Stimulated activated CD4-positive, alpha-beta T cell treated with anti-CD3 and anti-CD28 coated beads, Interleukin-1b, Interleukin-23, amount 100 ng/mL, for 1 hour (primary cell): ENCODE results near the gene SLC35B2.

Source experiments
- DNase-seq, 2 donors: peaks; one replicate each; pipeline ENCODE4 v3.0.0-alpha.2; 2020; ENCODE audit warnings: low read depth in 2 of 2

The SLC35B2 gene

DNA sequence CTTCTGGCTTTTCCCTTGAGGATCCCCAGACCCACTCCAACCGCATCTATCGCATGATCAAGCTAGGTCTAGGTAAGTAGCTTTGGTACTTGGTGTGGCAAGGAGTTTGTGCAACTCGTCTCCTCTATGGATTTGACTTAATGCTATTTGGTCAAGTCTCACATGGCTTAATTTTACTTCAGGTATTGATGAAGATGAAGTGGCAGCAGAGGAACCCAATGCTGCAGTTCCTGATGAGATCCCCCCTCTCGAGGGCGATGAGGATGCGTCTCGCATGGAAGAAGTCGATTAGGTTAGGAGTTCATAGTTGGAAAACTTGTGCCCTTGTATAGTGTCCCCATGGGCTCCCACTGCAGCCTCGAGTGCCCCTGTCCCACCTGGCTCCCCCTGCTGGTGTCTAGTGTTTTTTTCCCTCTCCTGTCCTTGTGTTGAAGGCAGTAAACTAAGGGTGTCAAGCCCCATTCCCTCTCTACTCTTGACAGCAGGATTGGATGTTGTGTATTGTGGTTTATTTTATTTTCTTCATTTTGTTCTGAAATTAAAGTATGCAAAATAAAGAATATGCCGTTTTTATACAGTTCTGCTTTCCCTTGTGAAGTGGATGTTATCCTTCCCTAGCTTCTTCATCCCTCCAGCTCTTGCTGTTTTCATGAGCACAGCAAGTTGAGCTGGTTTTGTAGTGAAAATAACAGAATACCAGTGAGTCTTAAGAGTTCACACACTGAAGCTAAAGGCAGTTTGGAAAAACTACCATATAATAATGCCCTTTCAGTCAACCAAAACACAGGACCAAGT, 3.8 kb downstream of the SLC35B2 start:
- DNase-seq = no peak

DNA sequence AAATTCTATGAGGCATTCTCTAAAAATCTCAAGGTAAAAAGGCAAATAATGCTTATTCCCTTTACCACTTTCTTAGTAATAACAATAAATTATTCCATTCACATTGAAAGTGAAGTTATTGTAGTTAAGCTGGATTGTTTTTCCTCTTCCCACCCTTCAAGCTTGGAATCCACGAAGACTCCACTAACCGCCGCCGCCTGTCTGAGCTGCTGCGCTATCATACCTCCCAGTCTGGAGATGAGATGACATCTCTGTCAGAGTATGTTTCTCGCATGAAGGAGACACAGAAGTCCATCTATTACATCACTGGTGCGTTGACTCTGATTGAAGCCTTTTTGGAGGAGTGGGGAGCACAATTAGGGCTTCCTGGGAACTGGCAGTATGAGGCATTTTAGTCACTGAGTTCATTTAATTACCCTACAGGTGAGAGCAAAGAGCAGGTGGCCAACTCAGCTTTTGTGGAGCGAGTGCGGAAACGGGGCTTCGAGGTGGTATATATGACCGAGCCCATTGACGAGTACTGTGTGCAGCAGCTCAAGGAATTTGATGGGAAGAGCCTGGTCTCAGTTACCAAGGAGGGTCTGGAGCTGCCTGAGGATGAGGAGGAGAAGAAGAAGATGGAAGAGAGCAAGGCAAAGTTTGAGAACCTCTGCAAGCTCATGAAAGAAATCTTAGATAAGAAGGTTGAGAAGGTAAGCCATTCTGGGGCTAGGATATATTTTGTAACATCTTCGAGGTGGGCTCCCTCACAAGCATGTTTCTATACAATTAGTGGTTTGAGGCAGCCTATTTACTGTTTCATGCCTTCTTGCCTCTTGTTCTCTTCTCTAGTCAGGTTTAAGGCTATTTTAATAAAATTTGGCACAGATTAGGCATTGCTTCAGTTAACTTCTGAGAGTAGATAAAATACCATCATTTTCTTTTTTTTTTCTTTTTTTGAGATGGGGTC, 5.5 kb downstream of the SLC35B2 start:
- no peak for DNase-seq

DNA sequence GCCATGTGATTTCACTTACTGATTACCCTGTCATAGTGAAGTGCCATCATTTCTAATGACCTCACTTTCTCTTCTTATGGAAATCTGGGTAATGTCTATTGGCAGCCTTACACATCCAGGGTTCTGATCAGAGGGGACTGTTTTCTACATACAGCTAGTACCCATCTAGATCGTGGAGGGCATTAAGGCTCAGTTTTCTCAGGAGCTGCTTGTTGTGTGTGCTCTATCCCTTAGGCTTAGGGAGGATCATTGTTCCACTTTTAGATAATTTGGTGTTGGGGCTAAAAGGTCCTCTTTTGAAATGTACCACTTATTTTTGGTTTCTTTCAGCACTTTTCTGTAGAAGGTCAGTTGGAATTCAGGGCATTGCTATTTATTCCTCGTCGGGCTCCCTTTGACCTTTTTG, 6.6 kb downstream of the SLC35B2 start:
- no peak for DNase-seq

DNA sequence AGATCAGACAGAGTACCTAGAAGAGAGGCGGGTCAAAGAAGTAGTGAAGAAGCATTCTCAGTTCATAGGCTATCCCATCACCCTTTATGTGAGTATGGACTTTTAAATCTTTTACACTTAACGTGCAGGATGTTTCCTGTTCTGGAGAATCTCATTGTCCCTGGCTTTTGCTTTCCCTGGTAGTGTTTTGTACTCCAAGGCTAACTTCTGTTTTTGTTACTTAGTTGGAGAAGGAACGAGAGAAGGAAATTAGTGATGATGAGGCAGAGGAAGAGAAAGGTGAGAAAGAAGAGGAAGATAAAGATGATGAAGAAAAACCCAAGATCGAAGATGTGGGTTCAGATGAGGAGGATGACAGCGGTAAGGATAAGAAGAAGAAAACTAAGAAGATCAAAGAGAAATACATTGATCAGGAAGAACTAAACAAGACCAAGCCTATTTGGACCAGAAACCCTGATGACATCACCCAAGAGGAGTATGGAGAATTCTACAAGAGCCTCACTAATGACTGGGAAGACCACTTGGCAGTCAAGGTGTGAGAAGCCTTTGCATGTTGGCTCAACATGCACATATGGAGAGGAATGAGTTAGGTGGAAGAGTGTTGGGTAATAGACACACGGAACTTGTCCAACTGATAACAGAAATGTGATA, 7.1 kb downstream of the SLC35B2 start:
- DNase-seq = no peak

DNA sequence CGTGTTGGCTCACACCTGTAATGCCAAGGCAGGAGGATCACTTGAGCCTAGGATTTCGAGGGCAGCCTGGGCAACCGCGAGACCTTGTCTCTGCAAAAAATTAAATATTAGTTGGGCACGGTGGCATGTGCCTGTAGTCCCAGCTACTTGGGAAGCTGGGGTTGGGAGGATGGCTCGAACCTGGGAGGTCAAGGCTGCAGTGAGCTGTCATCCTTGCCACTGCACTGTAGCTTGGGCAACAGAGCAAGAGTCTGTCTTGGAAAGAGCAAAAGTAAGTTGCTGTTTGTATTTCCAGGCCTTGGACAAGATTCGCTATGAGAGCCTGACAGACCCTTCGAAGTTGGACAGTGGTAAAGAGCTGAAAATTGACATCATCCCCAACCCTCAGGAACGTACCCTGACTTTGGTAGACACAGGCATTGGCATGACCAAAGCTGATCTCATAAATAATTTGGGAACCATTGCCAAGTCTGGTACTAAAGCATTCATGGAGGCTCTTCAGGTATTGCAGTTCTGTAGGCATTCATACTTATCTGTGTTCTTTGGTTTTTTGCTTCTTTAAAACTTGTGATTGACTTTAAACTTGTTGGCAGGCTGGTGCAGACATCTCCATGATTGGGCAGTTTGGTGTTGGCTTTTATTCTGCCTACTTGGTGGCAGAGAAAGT, 8.1 kb downstream of the SLC35B2 start:
- no peak for DNase-seq

GRCh38 chr6:44248579-44248978, 8.7 kb downstream of the SLC35B2 start:
- no peak for DNase-seq

DNA sequence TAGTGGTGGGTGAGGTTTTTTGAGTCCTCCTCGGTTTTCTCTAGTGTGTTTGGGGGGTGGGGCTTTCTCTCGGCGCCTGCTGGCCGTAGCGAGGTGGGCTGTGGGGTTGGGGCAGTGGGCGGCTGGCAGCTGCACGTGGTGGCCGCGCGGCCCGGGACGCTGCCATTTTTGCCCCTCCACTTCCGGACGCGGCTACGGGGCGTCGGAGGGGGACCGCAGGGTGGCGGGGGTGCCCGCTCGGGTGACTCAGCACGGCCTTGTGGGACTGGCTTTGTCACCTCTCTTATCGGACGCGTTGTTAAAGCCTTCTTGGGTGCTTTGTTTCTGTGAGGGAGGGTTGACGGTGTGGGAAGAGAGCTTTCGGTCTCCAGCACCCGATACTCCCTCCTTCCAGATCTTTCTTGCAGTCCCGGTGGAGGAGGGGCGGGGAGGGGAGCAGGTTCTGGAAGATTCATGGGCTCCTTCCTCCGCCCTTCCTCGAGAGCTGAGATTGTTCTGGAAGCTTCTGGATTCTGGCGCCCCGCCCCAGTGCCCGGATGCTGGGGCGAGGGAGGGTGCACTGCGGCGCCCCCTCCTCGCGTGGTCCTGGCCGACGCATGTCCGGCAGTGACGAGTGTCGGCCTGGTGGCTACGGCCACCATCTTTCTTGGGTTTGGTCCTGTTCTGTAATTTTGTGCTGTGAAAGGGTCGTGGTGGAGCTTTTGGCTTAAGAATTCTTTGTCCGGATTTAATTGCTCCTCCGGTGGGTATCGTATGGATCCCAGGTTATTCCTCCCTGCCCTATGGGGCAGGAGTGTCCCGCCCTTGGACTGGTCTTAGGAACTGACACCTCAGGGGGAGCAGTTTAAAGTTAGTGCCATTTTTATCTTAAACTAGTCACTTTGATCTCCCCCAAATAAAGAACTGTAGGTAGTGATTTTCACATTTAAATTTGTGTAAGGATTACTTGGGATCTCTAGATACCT, 9.7 kb downstream of the SLC35B2 start:
- DNase-seq = peak; percentile 79 to 80

DNA sequence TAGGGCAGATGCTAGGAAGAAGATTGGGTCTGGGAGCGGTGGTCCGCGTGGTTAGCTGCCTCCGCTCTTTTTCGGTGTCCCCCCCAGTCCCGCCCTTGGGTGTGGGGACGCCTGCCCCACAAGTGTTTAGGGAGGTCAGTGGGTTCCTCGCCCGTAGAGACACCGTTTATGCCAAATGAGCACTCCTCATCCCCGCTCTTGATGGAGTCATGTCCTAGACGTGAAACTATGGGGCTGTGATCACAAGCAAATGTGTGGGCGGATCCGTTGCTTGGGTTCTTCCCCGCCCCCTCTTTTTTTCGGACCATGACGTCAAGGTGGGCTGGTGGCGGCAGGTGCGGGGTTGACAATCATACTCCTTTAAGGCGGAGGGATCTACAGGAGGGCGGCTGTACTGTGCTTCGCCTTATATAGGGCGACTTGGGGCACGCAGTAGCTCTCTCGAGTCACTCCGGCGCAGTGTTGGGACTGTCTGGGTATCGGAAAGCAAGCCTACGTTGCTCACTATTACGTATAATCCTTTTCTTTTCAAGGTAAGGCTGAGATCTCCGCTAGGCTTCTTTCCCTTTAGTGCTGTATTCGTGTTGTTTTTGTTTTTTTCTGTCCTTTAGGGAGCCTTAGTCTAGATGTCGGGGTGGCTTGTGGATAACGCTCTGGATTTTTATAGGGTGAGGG, 10.5 kb downstream of the SLC35B2 start, which contains the start of gene HSP90AB1:
Gene HSP90AB1 (plus strand): TSS at position 439 of the 675 bp plus-strand sequence. CDS start 1,529 bp downstream, outside the sequence.
- peak; percentile 87 to 96 for DNase-seq

GRCh38 chr6:44245912-44246662, 11.2 kb downstream of the SLC35B2 start:
- peak; percentile 56 to 83 for DNase-seq

DNA sequence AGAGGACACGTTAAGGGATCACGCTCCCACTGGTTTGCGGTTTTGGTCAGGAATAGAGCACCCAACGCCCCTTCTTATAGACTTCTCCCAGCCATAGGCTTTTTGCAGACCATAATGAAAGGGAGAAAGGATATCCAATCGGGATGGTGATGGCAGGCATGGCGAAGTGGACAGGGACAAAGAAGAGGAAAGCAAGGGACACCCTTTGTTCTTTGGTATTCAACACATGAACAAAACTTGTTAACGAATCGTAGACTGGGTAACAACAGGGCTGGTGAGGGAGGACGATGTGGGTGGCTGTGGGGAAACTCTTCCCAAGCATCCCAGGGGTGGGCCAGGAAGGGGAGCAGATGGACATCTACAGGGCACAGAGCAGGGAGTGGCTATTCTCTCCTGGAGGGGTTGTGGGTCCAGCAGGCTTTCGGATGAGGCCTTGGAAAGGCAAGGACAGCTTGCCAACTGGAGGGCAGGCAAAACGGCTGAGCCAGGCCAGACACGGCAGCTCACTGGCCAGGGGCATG, 11.9 kb downstream of the SLC35B2 start:
- no peak for DNase-seq

DNA sequence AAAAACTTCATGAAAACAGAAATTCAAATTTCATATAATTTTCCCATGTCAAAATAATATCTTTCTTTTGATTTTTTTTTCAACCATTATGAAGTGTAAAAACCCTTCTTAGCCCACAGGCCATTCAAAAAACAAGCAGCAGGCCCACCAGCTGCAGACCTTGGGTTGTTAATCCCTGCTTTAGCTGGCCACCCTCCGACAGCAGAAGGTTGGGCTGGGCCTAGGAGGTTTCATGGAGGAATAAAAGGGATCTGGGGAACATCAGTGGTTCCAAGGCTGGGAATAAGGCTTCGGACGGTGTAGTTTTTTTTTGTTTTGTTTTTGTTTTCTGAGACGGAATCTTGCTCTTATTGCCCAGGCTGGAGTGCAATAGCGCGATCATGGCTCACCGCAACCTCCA, 14.0 kb downstream of the SLC35B2 start:
- no peak for DNase-seq

- DNase-seq = no peak
Measured at GRCh38 chr6:44238687-44239350, 18.5 kb downstream of the SLC35B2 start.

DNA sequence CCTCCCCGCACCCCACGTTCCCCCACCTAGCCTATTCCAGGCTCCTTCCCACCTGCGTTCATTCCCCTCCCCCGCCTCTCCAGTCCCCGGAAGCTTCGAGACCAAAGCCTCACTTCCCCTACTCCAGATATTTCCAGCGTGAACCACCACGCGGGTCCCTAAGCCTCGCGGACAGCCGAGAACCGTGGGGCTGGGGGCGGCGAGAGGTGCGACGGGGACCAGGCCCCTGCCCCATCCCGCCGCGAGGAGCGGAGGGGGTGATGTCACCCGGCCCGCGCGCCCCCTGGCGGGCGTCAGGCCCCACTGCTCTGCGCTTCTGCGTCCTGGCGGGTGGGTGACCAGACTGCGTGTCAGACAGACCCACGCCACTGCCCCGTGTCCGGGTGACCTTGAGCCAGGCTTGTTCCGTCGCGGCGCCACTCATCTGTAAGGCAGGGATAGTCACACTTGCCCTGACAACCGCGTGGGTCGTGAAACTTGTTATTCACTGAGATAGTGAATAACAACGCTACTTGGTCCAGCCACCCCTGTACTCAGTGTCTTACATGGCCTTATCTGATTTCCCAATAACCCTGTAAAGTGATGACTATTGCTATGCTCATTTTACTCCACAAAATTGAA, 19.4 kb downstream of the SLC35B2 start:
- peak in 1 of 2 donors; percentile 53 for DNase-seq

DNA sequence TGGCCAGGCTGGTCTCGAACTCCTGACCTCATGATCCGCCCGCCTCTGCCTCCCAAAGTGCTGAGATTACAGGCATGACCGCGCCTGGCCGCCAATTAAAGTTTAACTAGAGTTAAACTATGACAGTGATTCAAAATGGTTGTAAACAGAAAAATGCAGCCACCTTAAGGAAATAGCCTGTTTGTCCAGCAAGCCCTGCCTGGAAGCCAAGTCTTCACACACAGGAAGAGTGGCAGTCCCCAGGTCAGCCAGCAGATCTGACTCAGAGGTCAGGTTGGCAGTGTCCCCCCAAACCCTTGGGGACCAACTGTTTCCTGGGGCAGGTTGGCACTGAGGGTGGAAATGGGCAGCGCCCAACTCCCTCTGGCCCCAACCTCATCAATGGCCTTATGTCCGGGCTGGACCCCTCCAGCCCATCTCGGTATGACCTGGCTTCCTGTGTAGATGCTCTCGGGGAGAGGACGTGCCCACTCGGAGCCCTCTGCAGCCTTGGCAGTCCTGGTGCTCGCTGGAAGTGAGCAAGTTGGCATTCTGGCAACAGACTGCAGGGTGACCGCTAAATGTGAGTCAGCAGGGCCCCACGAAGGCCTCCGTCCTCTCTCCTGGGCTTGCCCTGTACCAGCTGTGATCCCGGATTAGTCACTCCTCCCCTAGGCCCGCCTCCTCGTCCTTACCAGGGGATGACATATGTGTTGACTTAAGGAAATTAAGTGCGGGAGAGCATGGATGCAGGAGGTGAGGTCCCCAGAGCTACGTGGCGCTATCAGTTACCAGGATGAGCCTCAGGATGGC, 20.1 kb downstream of the SLC35B2 start:
- DNase-seq = no peak

DNA sequence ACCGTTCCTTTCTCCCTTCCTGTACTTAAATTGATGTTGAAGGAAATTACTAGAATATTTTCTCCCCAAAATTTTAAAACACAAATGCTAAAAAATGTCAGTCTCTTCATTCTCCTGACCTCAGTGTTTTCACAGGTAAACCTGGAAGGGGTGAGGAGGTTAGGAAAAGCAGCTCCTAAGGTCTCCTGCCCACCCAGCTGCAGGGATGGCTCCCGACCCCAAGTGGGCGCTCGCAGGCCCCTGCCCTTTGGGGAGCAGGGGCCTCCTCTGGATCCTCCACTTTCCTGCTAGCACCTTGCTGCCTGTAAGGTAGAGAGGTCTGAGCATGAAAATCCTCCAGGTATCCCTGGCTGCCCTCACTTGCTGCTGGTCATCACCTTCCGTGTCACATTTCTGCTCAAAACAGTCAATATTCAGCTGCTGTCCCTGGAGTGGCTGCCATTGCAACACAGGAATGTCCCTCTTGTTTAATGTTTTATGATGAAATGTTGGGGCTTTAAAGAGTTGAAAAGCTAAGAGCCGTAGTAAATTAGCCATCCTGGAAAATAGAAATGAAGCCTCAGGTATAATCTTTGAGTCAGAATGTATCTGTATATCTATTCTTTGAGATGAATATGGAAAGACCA, 21.3 kb downstream of the SLC35B2 start:
- no peak for DNase-seq

GRCh38 chr6:44235269-44235668, 22.1 kb downstream of the SLC35B2 start:
- DNase-seq = no peak
